NOMO-1 treated with dmso at 0.1 percent for 144 hours (cell line): ENCODE results near the gene RSAD2.
"Not testable (repeated sequence)": the region's sequence is repeated elsewhere in the genome, so short reads cannot be mapped to it uniquely, and the experiment has no call there.

Source experiments
- DNase-seq: peaks from one replicate; lab custom pipeline; 2025; ENCODE audit not compliant: unreplicated experiment; lab: John Stamatoyannopoulos, UW

The RSAD2 gene

DNA sequence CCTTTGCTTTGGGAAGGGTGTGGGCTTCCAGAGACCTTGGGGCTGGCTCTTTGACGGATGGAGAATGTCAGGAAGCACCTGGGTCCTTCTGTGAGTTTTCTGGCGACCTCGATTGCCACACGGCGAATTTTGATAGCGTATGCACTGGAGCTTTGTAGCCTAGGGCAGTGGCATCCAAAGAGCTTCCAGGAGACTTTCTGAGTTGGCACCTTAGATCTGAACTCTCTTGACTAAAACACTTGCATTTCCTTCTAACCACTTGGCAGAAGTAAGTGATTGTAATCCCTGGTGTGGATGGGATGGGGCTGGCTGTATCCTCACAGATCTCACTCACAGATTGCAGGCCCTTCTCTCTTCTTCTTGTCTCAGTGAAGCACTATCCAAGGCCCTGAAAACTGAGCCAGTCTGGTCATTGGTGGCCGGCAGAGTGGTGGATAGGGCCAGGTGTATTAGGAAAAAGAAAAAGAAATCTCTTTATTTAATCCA lies 47.4 kb downstream of the RSAD2 start:
- no peak for DNase-seq

DNA sequence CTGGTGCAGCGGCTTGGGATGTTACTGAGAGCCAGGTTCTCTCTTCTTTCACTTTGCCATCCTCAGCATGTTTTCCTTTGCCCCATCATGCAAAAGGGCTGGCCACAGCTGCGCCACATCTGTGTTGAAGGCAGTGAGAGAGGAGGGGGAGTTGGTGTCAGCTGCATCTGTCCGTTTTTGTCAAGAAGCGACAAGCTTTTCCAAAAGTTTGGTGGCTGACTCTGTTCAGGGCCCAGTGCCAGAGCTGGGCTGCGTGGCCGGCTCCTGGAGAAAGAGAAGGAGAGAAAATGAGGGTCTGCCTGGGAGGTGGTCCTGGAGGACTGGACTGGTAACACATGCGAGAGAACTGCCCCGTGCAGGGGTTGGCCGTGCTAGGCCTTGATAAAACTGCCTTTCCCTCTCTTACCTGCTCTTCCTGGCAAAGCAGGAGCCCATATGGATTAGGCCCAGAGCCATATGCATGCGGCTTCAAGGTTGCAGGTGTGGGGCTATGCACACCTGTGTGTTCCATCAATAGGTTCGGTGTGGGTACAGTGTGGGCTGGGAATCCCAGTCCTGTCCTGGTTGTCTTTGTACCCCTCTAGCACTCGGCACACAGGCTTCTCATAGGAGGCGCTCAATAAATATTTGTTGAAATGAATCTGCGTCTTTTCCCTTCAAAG lies 48.6 kb downstream of the RSAD2 start:
- DNase-seq = no peak

DNA sequence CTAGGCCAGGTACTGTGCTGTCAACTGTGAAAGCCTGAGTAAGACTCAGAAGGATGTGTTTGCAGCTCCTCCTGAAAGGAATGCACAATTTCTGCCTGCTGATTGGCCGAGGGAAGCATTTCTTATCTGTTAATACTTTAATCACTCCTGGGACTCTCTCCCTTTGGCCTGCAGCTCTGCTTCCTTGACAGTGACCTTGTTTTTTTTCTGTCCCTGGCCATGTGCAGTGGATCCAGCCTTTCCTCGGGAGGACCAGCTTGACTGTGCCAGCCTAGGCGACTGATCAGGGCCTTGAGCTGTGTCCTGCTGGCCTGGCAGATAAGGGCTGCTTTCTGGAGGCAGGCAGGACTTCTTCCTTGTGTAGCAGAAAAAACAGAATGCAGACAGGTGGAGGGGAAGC lies 49.6 kb downstream of the RSAD2 start:
- DNase-seq = no peak

- DNase-seq = no peak
Observed at GRCh38 chr2:6927753-6928152, 50.2 kb downstream of the RSAD2 start.

- no peak for DNase-seq
Observed at GRCh38 chr2:6928452-6928851, 50.9 kb downstream of the RSAD2 start.

DNA sequence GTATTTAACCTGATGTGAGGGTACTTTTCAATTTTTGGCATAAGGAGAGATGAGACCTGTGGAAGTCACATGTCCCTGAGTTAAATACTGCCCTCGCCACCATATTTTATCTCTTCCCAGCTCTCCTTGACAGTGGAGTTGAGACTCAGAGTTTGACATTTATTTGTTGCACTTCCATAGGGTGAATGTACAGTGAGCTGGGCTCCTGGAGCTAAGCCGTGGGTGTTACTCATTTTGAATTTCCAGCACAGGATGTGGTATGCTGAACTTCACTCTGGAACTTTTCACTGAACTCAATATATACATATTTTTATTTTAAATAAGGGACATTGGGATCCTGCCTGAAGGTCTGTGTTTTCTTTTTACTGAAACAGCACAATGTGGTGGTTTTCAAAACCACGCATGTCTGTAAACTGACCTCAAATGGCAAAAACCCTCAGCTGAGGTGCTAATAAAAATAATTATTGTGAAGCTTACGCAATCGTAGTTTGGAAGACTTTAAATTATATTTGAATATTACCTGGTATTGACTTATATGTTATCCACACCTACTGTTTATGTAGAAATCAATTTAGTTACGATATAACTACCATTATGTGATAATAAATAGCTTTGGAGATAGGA lies 51.7 kb downstream of the RSAD2 start:
- no peak for DNase-seq

- DNase-seq = no peak
Observed at GRCh38 chr2:6930923-6931647, 53.5 kb downstream of the RSAD2 start.

DNA sequence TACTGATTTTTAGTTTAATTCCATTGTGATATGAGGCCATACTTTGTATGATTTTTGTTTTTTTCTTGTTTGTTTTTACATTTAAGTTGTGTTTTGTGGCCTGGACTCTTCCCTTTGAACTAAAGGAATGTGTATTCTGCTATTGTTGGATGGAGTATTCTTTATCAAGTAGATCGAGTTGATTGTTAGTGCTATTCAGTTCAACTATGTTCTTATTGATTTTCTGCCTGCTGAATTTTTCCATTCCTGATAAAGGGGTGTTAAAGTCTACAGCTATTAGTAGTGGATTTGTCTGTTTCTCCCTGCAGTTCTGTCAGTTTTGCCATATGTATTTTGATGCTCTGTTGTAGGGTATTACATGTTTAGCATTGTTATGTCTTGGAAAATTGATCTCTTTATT lies 54.2 kb downstream of the RSAD2 start:
- no peak for DNase-seq

GRCh38 chr2:6932206-6932605 lies 54.6 kb downstream of the RSAD2 start:
- DNase-seq = no peak

DNA sequence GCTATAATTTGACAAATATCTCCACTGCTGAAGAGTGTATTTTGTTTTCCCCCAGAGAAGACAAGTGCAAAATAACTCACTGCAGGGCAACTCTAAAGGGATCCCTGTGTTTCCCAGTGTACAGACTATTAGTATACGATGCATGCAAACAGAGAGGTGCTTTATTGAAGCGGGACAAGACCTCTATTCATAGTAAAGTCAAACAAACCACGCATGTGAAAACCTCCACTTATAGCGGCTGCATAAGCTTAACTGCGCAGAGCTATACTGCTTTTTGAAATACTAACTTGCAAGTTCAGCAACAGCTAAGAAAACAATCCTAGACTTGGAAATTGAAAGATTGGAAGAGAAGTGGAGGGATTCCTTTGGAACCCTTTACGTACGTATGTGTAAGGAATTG lies 55.3 kb downstream of the RSAD2 start:
- DNase-seq = no peak

DNA sequence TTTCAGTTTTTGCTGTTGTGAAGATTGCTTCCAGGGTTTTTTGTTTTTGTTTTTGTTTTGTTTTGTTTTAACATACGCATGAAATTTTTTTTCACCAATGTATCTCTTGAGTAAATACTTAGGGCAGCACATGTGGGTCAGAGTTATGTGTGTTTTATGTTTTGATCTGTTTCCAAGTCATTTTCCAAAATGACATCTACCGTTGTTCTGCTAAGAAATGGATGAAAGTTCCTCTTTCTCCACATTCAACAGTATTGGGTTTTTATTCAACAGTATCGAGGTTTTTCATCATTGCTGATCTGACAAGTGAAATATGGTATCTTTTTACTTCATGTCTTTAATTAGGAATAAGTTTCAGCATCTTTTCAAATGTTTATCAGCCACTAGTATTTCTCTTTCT lies 56.3 kb downstream of the RSAD2 start:
- no peak for DNase-seq

DNA sequence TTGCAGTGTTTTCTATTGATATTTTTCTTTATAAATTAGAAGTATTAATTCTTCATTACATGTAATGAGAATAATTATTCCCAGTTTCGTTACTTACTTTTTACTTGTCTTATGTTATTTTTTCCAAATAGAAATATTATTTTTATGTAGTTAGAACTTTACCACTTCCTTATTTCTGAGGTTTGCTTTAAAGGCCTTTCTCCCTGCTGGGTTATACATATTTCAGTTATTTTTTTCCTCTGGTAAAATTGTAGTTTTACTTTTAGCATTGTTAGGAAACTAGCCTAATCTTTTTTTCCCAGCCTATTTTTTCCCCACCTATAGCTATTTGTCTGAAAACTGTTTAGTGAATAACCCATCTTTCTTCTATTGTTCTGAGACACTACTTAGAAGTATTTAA lies 56.8 kb downstream of the RSAD2 start:
- DNase-seq = no peak

GRCh38 chr2:6934758-6935651 lies 57.4 kb downstream of the RSAD2 start:
- DNase-seq = peak; percentile 19

- not testable (repeated sequence) for DNase-seq
Observed at GRCh38 chr2:6935652-6936020, 58.1 kb downstream of the RSAD2 start.

- DNase-seq = no peak
Observed at GRCh38 chr2:6937157-6937556, 59.6 kb downstream of the RSAD2 start.

DNA sequence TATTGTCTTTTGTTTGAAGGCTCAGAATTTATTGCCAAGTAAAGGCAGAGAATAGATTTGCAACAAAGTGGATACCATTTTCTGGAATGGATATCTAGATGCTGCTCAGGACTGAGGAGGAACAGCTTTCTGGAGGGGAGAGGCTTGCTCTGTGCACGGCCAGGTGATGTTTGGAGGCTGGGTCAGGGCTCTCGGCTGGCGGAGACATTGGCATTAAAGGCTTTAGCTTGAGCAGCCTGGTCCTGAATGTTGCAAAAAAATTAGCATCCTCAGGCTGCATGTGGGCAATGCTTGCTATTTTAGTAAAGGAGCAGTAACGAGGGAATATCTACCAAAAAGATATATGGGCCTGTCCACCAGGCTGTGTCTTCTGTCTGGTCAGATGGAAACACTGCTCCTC lies 60.0 kb downstream of the RSAD2 start:
- DNase-seq = no peak

GRCh38 chr2:6939071-6939470 lies 61.5 kb downstream of the RSAD2 start:
- DNase-seq = no peak

DNA sequence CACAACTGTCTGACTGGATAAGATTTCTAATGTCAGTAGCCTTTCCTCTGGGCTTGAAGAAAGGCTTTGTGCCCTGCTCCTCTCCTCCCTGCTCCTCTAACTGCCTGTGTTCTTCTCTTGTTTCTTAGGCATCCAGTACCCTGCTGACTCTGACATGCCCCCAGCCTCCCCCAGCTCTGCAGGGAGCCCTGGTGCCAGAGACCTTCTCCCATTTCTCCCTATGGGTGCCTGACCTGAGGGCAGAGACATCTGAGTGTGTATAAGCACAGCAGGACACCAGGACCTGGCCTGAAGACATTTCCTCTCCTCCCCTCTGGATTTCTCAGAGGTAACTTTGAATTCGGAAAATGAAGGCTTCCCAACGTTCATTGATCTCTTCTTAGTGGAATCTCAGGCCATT lies 63.2 kb downstream of the RSAD2 start:
- DNase-seq = no peak

DNA sequence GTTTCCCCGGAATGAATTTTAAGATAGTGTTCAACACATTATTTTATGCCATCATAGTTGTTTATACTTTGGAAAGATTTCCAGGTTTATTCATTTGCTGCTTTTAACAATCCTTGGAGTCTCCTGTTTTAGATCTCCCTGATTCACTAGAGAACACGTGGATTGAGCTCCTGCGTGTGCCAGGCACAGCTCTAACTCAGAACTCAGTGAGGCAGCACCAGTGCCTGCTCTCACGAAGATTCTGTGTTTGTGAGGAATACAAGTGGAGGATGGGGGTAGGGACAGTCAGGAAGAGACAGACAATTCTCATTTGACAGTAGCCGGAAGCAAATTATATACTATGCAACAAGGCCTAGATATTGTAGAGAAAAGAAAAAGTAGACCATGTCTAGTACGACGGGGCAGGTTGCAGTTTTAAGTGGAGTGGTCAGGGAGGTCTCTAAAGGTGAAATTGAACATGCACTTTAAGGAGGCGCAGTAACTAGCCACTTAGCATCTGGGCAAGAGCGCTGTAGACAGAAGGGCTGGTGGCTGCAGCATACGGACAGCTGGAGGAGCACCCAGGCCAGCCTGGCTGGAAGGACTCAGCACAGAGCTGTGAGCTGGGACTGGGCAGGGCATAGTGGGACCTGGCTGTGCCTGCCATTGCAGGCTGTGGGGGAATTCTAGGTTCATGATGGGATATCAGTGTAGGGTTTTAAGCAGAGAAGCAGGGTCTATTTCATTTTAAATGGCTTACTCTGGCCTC lies 63.9 kb downstream of the RSAD2 start:
- no peak for DNase-seq

- no peak for DNase-seq
Observed at GRCh38 chr2:6942848-6943247, 65.3 kb downstream of the RSAD2 start.

GRCh38 chr2:6943523-6943922 lies 65.9 kb downstream of the RSAD2 start:
- no peak for DNase-seq
